ENCODE measurements around the gene VSX2.

Gene VSX2

DNA sequence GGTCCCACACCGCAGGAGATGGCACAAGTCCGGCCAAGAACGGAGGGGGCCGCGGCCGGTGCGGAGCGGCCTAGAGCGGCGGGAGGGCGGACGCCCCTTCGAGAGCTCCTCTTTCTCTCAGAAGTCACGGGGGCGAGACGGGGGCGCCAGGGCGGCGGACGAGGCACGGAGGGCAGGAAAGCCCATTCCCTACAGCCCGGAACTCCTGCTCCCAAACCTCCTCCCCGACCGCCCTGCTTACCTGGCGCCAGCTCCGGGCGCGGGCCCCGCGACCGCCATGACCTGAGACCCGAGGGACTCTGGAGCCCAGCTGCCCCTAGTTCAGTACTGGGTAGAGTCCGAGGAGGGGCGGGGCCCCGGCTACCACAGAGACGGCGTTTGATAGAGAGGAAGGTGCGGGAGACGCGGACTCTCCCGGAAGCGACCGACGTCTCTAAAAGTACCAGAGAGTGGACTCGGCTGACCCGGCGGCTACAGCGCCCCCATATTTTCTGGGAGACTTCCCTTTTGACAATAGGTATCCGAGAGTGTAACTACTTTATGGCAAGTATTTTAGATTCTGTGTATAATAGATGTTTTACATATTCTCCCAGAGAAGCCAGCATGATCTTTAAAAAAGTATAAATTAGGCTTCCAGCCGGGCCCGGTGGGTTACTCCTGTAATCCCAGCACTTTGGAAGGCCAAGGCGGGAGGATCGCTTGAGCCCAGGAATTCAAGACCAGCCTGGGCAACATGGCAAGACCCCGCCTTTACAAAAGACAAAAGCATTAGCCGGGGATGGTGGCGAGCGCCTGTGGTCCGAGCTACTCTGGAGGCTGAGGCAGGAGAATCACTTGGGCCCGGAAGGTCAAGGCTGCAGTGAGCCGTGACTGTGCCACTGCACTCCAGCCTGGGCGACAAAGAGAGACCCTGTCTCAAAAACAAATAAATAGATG is 63.7 kb downstream of the VSX2 start, which contains the start of gene ABCD4:
ABCD4 (minus strand) TSS at position 301 of the 936 bp plus-strand sequence; CDS start at position 279, 22 bp downstream.
- DNase-seq: peak; percentile 88 to 97

DNA sequence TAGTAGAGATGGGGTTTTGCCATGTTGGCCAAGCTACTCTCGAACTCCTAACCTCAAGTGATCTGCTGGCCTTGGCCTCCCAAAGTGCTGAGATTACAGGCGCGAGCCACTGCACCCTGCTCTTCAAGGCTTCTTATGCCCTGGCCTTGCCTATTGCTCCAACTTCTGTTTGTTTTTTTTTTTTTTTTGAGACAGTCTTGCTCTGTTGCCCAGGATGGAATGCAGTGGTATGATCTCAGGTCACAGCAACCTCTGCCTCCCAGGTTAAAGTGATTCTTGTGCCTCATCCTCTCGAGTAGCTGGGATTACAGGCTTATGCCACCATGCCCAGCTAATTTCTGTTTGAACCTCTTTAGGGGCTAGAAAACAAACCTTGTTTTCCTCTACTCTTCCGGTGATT is 69.4 kb downstream of the VSX2 start:
- DNase-seq: no peak

DNA sequence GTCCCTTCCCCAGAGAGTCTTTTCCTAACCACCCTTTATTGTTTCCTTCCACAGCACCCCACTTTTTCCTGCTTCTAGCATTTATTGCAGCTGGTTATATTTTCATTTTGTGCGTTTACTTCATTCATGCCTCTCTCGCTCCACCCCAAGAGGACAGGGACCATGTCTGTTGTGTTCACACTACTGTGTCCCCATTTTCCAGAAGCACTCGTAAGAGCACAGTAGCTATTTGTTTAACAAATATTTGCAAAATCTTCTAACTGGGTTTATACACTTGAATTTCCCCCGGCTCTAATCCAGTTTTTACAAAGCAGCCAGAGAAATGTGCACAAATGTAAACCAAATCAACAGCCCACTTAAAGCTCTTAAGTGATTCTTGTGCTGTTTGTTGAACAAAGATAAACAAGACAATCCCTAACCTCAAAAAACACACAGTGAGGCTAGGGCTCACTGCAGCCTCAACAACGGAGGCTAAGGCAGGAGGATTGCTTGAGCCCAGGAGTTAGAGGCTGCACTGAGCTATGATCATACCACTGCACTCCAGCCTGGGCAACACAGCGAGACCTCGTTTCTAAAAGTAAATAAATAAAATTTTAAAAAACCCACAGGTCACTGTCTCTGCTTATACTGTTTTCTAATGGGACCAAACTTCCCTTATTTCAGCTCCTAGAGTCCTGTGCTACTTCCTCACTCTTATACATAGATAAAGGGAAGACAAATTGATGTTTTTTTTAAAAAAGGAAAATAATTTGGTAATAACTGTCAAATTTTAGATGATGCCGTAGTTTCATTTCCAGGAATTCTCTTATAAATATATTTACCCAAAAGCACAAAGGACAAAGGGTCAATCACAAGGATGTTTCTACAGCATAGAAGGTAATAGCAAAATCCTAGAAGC is 70.1 kb downstream of the VSX2 start:
- no peak for DNase-seq

DNA sequence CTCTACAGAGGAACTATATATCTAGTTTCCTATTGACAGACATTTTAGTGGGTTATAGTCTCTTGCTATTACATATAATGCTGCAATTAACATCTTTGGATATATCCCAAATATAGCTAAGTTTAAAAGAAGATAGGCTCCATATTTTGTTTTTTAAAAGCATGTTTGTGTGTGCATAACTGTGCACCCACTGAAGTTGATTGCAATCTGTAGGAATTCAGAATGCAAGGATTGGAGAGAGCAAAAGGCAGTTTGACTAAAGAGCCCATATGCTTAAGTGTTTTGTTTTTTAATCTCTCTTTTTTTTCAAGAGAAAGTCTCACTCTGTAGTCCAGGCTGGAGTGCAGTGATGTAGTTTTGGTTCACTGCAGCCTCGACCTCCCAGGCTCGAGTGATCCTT is 72.9 kb downstream of the VSX2 start:
- DNase-seq: no peak

Measured in SW 1271 (cell line).